GM21526 (cell line): Measurements from ENCODE around the gene DLG2.
A peak's percentile ranks its signal among the peaks of the same experiment; 100 is the strongest.
"Not testable (repeated sequence)": the region's sequence is repeated elsewhere in the genome, so short reads cannot be mapped to it uniquely, and the experiment has no call there.

Experiments
- ATAC-seq: cut with Tn5 transposase; IDR thresholded peaks from one replicate; pipeline ENCODE4 v1.9.1; 2021; ENCODE audit warnings: moderate library complexity; ENCODE audit not compliant: unreplicated experiment, low FRiP score

DLG2 gene

DNA sequence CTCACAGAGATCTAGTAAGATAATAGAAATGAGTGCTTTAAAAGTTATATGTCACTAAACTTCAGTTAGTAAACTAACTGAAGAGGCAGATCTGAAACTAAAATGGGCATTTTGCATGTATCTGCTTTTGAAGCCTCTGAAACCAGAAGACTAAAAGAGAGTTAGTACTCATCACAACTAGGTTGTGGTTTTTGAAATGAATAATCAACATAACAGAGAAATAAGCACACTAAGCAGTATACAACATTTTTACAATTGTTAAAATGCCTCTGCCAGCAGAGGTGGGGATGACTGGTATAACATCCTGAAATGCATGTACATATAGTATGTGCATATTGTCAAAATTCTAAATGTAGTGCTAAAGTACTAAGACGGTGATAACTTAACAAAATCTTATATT lies 564.5 kb downstream of the DLG2 start:
- peak; percentile 100 for ATAC-seq

DNA sequence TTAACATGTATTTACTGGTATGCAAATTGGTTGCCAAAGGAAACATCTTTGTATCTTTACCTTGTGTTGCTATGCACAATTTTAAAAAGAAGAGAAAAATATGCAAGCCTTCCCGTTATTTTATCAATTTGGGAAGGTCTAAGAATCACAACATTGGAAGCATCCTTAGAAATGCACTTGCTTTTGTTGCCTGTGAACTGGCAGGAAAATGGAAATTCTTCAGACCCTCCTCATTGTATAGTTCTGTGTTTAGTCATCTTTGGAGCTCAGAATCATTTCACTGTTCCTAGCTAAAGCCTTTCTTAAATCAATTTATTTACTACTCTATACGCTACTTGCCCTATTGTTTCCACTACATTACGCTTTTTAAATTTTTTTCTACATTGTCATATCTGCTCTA lies 574.5 kb downstream of the DLG2 start:
- no peak for ATAC-seq

DNA sequence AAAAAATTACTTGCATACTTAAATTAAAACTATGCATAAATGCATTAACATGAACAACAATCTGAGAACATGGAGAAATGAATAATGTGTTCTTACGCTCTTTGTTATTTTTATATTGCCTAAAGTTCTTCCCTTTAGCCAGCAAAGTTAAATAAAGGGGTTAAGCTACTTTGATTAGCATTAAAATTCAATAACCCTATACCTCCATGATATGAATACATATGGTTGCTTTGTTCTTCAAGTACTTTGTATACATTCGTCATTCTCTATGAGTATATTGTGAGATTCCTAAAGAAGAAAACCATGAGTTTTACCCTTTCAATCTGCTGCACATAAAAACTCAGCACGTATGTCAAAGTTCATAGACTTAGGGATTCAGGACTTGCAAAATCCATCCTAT lies 578.3 kb downstream of the DLG2 start:
- ATAC-seq: no peak

DNA sequence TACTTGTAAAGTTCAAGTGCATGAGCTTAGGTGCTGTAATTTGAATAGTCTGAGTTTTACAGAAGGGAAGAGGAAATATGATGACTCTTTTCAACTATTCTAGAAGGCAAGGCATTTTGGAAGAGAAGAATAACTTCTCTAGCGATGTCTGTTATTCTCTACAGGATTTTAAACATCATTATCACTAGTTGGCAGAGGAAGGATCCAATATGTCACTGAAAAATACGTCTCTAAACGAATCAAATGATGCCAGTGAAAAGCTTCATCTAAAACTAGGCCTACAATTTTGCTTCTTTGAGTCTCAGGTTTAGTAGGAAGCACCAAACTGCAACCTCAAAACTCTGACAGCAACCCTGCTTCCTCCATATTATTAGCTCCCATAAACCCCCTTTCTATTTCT lies 581.4 kb downstream of the DLG2 start:
- no peak for ATAC-seq

DNA sequence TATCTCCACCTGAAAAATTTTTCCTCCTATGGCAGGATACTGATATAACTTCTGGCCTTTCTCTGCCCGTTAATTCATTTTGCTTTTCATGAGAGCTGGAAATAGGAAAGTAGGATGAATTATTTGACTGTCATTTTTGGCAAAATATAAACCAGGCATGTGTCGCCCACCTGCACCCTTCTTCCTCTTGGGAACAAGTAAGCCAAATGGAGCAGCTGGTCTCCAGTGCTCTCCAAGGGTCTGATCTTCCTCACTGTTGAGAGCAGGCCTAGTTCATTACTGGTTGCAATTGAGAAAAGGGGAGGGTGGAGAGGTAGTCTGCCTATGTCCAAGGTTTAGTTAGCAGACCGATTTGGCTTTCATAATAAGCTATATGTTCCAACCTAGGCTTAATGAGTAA lies 582.2 kb downstream of the DLG2 start:
- no peak for ATAC-seq

DNA sequence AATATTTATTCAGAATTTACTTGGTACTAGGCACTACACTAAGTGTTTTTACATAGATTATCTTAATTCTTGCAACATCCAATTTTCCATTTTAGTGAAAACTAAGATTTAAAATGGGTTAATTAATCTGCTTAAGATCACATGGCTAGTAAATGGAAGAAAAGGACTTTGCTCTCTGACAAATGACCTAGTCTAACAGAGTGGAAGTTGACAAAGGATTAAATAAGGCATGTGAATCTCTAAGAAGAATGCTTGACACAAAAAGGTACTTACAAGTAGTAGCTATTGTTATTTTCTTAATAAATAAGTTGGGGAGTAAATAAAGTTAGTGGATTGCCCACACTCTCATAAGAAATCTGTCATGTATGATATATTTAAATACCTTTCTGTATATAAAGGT lies 584.8 kb downstream of the DLG2 start:
- no peak for ATAC-seq

DNA sequence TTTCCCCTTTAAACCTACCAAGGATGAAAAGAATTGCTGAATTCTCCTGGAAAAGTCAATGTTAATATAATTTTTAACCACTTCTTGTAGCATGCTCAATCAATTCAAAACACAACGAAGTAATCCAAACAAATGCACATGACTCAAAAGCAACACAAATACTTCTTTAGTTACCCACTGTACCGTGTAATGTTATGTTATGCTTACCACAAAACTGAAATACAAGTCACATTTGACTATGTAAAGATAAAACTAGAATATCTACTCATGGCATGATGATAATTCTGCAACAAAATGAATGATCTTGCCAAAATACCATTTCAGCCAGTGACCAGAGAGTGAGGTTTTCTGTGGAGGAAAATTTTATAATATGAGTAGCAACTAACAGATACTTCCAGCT lies 587.0 kb downstream of the DLG2 start:
- no peak for ATAC-seq

DNA sequence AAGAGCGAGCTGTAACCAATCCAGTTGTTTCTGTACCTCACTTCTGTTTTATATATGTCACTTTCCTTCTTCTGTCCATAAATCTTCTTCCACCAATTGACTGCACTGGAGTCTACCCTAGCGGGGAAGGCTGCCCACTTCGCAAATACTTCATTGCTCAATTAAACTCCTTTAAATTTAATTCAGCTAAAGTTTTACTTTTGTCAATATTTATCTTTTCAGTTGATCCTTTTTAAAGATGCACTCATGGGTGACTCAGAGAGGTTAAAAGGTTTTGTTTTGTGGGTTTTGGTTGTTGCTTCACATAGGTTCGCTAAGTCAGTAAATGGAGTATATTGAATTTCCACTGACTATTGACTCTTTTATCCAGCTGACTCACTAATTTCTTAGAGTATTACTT lies 597.2 kb downstream of the DLG2 start:
- no peak for ATAC-seq

DNA sequence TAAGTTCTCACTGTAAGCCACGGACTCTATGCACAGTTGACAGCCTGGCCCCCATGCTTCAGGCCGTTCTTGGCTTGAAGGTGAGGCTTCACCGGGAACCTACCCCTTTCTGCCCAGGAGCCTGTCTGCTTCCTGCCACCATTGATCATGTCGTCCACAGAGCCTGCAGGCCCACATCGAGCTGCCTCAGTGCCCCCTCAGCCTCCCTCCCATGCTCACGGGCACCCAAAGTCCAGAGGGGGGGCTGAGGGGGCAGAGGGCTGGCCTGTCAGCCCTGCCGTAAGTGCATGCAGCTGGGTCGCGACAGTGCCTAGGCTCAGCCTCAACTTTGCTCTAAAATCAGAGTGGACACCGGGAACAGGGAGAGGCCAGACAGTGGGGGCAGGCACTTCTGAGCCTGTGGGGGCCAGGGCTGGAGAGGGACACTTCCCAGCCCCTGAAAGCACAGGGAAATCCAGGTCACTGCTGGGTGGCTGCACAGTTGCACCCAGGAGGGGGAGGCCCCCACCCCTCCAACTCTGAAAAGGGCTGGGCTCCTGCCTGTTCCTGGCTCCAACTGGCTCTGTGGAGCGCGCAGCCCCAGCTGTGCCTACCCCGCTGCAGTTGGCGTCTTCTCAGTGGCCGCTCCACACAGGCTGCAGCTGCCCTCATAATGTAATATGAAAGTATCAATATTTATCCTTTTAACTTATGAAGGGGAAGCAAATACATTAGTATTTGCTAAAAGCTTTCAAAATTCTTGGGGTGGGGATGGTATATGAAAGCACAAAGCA lies 598.6 kb downstream of the DLG2 start:
- no peak for ATAC-seq

DNA sequence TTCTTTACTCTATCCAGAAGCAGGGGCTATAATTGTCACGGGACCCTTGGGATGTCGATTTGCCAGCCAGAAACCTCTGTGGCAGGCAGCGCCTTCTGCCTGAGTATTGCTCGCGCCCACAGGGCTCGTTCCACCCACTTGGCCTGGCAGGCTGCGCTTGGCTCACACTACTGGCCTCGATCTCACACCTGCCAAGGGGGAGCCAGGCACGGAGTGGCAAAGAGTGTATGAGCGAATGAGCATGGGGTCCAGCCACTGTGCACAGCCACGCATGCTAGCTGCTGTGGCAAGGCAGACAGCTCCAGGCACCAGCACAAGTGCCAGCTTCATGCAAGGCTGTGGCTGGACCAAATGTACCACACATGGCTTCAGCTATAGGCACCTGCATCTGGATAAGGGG lies 599.8 kb downstream of the DLG2 start:
- ATAC-seq: no peak

DNA sequence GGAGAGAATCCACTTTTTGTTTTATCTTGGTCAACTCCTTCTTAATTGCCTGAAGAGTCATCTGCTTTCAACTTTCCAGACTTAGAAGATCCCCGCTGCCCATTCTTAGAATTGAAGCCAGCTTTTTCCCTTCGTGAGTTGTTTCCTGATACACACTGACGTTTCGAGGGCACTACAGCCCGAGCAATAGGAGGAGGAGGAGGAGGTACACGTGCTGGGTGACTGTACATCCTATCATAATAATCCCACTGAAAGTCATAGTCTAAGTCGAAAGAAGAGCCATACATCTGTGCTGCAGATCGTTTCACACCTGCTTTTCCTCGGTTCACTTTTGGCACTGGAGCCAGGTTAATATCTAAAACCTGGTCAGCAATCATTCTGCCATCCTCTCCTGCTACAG lies 606.1 kb downstream of the DLG2 start:
- no peak for ATAC-seq

DNA sequence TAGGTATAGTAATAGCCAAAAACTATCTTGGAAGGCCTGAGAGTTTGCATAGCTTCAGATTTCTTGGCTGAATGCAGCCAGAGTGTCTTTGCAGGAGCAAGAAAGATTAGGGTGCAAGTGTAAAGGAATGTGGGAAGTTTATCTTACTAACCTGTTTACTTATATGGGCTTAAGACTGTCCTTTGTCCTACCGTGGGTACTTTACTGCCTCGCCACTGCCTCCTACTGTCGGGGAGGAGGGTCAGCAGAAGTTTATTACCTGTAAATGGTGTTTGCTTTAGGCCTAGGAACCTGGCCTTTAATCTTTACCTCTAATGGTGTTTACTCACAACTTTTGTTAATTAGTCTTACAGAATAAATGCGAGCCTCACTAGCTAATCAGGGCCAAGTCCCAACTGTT lies 633.8 kb downstream of the DLG2 start:
- ATAC-seq: no peak

DNA sequence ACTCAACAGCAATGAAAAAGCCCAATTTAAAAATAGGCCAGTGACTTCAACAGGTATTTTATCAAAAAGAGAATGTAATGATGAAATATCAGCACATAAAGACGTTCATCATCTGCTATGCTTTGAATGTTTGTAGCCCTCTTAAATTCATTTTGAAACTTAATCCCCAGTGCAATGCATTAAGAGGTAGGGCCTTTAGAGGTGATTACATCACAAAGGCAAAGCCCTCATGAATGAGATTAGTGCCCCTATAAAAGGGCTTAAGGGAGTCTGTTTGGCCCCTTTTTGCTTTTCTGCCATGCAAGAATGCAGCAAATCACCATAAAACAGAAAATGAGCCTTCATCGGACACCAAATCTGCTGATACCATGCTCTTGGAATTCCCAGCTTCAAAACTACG lies 637.0 kb downstream of the DLG2 start:
- no peak for ATAC-seq

DNA sequence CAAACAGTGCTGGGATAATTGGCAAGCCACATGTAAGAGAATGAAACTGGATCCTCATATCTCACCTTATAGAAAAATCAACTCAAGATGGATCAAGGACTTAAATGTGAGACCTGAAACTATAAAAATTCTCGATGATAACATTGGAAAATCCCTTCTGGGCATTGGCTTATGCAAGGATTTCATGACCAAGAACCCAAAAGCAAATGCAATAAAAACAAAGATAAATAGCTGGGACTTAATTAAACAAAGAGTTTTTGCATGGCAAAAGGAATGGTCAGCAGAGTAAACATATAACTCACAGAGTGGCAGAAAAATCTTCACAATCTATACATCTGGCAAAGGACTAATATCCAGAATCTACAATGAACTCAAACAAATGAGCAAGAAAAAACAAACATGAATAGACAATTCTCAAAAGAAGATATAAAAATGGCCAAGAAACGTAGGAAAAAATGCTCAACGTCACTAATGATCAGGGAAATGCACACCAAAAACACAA lies 639.4 kb downstream of the DLG2 start:
- ATAC-seq: not testable (repeated sequence)

DNA sequence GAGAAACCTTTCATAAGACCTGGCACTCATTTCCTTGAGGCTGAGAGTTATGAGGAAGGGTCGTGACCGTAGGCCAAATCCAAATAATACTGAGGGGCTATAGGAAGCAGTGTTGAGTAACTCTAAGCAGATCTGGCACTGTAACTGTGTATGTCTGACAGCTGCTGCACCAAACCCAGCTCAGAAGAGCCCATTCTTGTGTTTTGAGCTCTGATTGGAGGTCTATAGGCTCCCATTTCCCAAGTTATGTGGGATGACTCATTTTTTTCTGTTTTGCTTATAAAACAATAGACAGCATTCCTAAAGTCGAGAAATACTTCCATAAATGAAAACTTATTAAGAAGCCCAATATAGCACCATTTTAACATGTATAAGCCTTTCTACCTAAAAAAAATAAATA lies 645.8 kb downstream of the DLG2 start:
- no peak for ATAC-seq

DNA sequence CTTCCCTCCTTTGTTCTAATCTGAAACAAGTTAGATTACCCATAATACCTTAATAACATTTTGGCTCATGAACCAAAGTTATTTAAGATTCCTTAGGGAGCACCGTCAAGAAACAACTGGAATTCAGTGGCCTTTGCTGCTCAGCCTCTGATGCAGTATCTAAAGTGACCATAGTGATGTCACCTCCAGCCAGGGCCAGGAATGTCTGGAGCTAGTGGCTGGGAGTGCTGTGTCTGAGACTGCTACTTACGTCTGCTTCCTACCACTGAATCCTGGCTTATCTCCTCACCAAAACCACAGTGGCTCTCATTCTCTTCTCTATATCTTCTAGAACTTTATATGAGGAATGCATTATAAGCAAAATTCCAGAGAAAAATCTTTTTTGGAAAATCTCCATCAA lies 658.0 kb downstream of the DLG2 start:
- no peak for ATAC-seq

DNA sequence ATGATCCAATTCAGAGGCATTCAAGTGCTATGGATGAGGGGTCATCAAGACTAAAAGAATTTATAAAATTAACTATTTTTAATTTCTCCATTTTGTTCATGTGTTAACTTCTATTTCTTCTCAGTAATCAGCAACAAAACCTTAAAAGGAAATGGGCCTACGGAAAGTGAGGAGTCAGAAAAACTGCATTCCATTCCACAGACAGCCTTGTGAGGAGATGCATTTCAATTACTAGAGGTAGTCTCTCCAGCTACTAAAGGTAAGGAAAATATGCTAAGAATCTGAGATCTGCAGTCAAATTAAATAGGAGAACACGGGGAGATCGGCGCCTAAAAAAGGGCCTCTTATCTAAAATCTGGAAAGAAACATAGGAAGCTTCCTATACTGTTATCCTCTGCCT lies 661.7 kb downstream of the DLG2 start:
- ATAC-seq: no peak

DNA sequence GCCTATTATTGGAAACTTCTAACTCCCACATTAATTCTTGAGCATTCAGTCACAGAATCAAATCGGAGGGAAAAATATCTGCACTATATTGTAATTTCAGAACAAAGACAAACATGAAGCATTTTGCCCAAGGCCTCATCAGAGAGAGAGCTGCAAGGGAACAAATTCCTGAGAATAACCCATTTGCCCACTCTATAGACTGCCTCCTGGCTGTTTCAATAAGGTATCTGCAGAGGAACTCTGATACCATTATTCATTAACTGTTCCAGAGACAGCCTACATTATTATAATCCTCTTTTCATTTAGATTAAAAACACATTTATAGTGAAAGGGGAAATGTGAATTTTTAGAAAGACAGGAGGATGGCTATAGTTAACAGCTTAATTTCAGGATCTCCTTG lies 663.9 kb downstream of the DLG2 start:
- ATAC-seq: no peak

DNA sequence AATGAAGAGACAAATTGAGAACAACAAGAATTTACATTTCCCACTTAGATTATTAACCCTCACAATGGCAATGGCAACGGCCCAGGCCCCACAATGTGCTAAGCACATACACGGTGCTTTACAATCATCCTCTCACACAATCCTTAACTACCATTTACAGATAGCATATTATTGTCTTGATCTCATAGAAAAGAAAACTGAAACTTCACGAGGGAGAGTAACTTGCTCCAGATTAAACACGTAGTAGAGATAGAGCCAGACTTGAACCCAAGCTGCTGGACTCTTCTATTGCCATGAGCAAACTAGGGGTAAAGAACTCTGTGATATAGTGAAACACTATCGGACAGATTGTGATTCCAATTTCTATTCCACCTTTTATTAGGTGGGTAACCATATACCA lies 665.1 kb downstream of the DLG2 start:
- no peak for ATAC-seq

DNA sequence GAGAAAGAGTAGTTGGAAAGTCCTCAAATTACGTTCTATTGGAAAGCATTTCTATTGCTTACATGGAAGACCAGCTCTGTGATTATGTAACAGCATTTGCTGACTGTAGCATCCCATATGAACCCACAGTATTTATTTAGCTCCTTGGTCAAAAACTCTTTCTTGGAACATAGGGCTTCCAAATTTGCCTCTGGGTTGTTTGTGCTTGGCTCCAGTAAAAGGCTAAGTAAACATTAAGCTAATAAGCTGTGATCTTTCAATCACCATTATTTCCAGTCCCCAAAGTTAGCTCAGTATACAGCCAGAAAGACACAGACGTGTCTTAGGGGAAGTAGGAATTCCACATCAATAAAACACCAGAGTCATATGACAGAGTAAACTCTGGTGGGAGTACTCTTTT lies 668.8 kb downstream of the DLG2 start:
- ATAC-seq: no peak

DNA sequence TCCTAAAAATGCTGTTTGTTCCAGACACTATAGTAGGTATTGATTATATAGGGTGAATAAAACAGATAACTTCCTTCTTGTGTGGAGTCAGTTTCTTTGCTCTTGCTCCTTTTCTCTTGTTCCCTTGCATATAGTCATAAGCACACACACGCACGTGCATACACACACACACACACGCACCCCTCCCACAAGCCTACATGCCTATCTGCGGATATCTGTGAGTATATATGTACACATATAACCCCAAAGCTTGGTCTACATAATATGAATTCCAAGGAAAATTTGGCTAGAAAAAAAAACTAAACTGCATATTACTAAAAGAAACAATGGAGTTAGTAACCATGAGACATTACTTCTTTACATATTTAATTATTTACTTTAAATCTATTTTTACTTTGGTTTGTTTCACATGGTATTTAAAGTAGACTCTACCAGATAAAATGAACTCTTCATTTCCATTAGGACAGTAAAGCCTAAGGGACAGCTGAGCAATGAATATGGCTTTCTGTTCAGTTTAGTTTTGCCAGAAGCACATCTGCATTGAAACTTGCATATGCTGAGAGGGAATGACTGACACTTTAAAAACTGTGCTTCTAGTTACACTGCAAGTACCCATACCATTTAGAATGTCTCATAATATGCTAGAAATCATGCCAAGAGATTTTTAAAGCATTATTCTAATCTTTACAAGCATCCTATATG lies 676.4 kb downstream of the DLG2 start:
- ATAC-seq: no peak

DNA sequence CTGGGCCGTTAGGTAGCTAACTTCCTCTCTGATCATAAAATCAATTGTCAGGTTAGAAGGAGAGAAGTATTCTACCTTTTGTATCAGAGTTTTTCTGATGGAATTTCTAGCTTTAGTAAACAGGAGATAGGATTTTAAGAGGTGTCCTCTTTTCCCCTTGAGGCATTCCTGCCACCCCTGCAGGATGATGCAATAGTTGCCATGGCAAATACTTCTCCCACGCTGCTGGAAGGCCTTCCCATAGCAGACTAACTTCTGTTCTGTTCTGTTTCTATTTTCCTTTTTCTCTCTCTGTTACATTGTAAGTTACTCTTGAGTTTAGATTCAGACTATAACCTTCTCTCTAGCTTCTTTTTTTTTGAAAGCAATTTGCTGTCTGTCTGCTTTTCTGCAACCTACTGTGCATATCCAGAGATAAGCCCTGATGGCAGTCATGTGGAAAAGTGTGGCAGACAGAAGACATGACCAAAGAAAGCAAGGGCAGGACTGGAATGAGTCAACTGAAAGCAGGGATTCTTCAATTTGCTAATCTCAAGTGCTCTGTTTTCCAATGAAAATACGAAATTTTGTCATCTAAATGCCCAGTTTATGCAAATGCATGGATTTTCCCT lies 679.1 kb downstream of the DLG2 start:
- ATAC-seq: no peak
